ENCODE measurements around the gene PDZD2.

The PDZD2 gene

DNA sequence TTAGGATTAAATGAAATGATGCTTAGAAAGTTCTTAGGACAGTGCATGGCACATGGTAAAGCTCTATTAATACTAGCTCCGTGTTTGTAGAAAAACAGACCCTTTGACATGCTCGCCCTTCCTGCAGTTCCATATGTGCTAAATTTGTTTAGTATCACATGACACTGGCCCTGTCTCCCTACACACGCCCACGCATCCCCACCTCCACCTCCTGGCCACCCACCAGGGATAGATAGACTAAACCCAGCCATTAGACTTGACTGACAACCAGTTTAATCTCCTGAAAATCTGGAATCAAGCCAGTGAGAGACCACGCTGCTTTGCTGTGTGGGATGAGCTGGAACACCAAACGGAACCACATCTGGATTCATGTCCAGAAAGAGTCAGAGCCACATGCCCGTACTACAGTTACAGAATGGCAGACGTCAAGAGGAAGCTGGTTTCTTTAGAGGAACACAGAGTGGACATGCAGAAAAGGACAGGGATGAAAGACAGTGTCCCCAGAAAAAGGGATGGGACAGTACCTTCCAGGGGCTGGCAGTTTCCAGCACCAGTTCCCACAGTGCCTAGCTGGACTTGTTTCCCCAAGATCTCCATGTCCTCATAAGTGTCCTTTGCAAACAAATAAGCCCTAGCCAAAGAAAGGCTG lies 186.1 kb downstream of the PDZD2 start:
- no peak for DNase-seq (ENCODE audit: low spot score)

DNA sequence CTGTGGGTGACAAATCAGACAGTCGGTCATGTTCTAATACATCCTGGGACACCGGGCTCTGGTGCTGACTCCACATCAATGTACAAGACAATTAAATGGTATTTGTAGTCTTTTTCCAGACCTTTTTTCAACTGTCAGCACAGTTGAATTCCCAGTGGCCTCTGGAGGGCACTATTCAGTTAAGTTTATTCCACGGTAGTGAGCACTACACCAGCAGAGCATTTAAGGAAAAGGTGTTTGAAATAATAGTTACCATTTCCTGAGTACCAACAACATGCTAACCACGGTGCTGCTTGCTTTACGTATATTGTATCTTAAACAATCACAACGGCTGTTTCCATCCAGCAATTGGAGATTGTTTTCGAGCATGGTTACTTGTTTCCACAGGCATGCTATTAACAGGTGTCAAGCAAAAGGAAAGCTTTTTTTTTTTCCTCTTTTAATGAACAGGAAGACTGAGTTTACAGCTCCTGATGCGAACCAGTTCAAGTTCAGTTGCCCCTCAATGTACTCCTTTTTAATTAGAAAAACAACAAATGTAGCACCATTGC lies 186.7 kb downstream of the PDZD2 start:
- peak; percentile 61 for DNase-seq (ENCODE audit: low spot score)

DNA sequence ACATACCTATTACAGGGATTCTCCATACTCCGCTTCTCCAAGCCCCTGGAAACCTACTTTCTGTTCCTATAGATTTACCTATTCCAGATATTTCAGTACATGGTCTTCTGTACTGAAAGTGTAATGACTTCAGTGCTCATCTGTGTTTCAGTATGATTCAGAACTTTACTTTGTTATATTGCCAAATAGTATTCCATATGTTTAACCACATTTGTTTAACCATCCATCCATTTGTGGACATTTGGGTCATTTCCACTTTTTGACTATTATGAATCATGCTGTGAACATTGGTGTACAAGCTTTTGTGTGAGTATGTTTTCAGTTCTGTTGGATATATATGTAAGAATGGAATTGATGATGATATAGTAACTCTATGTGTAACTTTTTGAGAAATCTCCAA lies 188.9 kb downstream of the PDZD2 start:
- DNase-seq (ENCODE audit: low spot score): no peak

DNA sequence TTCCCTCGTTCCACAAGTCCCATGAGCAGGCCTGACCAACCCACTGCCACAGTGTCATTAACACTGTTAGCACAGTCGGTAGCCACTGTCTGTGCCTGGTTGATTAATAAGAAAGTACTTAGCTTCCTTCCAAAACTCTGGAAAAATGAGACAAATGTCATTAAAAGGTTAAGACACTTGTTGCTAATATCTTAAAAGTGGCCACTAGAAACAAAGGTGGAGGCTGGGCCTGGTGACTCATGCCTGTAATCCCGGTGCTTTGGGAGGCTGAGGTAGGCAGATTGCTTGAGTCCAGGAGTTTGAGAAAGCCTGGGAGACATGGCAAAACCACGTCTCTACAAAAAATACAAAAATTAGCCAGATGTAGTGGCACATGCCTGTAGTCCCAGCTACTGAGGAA lies 194.0 kb downstream of the PDZD2 start:
- DNase-seq (ENCODE audit: low spot score): no peak

DNA sequence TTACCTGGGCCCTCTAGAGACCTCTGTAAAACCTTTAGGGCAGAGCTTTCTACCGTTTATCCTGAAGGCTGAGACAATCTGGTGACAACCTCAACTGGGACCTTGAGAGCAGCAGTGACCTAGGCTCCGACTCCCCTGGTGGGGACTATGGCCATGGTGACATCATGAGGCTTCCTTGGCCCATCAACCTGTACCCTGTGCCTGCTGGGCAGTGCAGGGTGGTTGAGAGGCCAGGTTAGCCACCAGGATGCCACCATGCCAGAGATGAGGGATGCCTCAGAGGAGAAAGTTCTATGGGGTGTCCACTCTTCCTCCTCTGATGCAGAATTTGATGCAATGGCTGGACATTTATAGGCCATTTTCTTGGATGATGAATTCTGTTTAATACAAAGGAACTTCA lies 194.8 kb downstream of the PDZD2 start:
- no peak for DNase-seq (ENCODE audit: low spot score)

DNA sequence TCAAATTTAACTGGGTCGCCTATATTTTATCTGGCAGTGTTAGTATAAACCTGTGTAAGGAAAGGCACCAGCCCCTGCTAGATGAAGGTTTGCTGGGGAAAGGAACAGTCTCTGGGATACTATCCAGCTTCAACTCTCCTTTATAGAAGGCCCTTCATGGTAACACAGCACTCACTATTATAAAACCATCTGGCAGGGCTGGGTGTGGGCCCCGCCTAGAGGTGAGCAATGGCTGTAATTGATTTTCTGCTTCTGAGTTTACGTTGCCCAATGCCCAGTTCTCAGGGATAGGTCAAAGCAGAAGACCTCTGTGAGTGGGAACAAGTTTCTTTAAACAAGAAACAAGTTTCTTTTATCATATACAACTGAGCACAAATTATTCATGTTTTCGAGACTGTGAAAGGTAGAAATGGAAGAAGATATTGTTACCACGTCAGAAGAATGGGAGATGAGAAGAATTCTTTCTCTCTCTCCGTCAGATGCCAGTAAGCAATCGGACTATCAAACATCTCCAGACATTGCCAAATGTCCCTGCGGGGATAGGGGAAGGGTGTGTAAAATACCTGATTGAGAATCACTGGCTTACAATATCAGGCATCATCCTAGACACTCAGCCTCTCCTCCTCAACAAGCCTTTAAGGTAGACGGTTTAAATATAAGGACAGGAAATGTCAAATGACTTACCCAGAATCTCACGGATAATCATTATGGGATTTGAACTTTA lies 205.9 kb downstream of the PDZD2 start:
- no peak for DNase-seq (ENCODE audit: low spot score)

GRCh38 chr5:31845361-31845760 lies 206.4 kb downstream of the PDZD2 start:
- DNase-seq (ENCODE audit: low spot score): no peak

DNA sequence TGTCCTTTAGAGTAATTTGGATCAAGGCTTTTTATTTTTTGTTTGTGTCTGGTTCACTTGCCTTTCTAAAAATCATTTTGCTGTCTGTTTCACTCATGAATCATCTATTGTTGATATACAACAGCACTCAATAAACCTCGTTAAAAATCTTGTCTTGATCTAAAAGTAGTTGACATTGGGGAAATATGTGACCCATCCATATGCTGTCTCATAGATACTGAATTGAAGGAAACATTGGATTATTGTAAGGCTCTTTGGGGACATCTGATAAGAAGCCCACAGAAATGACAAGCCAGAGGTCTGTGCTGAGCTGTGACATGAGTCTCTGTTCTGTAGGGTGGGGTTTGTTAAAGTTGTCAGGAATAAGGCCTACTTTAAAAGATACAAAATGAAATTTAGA lies 208.0 kb downstream of the PDZD2 start:
- no peak for DNase-seq (ENCODE audit: low spot score)

DNA sequence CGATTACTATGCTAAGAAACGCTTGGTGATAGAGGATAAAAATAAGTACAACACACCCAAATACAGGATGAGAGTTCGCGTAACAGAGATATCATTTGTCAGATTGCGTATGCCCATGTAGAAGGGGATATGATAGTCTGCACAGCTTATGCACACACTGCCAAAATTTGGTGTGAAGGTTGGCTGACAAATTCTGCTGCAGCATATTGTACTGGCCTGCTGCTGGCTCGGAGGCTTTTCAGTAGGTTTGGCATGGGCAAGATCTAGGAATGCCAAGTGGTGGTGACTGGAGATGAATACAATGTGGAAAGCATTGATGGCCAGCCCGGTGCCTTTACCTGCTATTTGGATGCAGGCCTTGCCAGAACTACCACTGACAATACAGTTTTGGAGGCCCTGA lies 208.4 kb downstream of the PDZD2 start:
- DNase-seq (ENCODE audit: low spot score): no peak

DNA sequence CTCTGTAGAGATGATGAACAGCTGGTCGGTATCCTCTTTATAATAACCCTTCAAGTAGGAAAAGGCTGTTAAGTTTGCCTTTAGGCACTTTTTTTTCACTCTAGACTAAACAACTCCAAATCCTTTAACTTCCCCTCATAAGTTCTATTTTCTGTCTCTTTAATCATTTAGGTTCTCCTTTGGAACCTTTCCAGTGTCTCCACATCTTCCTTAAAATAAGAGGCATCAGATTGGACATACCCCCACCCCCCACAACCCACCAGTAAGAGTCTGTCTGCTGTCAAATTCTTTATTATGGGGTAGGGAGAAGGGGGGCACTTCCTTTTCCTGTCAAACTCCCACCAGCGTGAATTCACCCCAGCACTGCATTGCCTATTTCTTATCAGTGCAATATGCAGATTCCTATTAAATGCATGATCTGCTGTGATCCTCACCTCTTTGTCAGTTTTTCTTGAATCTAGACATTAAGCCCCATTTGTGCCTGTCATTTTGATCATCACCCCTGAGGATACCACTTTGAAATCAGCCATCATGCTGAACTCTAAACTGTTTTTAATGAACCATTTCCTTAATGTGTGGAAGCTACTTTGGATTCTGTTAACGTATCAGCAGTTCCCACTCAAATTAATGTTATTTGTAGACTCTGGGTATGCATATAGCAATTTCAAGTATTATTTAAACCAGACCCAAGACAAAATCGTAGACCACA lies 212.2 kb downstream of the PDZD2 start:
- no peak for DNase-seq (ENCODE audit: low spot score)

GRCh38 chr5:31853398-31854135 lies 214.6 kb downstream of the PDZD2 start:
- DNase-seq (ENCODE audit: low spot score): no peak

DNA sequence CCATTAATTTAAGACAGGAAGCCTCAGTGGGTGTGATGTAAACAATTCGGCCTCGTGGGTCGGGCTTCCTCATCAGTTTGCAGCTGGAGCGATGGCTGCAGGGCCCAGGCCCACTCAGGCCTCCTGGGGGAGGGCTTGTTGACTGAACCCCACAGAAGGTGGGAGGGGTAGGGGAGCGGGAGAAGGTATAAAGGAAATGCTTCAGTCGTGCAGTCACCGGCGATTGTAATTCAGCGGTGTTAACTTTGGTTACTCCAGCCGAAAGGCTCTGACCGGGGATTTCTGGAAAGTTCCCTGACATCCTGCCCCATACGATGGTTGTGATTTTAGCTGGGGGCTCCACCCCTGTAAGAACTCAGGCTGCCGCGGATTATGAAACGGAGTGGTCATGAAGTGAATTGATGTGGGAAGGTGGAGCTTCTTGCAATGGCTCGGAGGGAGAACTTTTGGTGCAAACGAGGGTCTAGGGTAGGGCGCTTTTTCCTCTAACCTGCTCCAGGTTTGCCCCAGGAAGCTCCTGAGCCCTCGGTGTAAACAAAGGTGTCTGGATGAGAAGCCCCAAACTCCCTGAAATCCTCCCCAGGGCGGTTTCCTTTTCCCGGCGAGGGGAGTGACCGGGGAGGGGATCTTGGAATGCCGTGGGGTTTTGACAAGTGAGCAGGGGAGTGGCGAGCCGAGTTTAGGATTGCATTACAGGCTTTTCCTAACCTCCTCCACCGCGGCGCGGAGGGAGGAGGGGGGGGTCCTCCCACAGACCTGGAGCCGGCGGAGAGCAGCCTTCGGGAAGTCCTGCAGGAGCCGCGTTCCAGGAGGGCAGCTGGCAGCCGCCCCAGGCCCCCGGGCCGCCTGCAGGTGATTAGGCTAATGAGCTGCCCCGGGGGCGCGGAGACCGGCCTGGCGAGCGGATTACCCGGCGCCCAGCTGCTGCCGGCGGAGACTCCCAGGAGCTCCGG lies 215.5 kb downstream of the PDZD2 start:
- DNase-seq (ENCODE audit: low spot score): peak; percentile 37

GRCh38 chr5:31855134-31856040 lies 216.5 kb downstream of the PDZD2 start:
- DNase-seq (ENCODE audit: low spot score): peak; percentile 18

DNA sequence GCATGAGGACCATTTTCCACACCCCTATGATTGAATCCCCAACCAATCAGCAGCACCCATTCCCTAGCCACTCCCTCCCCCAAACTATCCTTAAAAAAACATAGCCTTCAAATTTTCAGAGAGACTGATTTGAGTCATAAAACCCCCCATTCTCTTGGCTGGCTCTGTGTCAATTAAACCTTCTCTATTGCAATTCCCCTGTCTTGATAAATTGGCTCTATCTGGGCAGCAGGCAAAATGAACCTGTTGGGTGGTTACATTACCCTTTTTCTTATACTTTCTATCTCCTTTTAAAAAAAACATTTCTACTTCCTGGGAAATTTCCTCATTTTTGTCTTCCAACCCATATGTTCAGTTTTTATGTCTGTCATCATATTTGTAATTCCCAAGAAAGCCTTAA lies 220.2 kb downstream of the PDZD2 start:
- no peak for DNase-seq (ENCODE audit: low spot score)

- no peak for DNase-seq (ENCODE audit: low spot score)
Observed at GRCh38 chr5:31860278-31860677, 221.3 kb downstream of the PDZD2 start.

GRCh38 chr5:31860726-31861433 lies 221.9 kb downstream of the PDZD2 start:
- DNase-seq (ENCODE audit: low spot score): no peak

DNA sequence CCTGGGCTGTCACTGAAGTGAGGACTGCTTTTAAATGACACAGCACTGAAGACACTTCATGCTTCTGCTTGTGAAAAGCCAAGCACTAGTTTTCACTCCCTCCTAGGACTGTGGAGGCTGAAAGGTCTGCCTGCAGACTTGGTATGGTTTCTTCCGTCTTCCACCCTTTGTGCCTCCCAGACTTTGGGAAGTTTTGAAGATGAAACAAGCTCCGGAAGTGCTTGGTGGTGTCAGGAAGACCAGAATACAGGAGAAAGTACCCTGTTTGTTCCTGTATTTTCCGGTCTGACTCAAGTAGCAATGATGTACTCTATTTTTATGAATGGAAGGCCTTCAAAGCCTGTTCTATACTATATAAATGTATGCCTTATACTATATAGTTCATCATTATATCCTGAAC lies 222.7 kb downstream of the PDZD2 start:
- DNase-seq (ENCODE audit: low spot score): no peak

DNA sequence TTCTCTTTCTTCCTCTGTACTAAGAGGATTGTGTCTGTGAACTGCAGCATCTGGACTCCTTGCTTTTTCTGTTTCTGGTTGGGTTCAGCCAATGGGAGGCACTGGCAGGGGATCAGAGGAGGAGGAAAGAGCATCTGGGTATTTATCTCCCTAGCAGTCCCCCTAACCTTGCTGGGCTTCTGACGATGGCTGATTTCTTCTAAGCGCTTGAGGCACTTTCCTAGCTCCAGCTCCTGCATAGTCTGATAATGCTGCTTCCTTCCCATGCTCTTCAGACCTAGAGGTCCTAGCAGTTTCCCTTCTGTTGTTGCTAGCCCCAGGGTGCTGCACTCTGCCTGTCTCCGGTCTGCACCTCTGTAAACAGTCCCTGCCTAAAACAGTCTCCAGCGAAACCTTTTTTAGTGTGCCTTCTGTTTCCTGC lies 225.1 kb downstream of the PDZD2 start:
- no peak for DNase-seq (ENCODE audit: low spot score)

DNA sequence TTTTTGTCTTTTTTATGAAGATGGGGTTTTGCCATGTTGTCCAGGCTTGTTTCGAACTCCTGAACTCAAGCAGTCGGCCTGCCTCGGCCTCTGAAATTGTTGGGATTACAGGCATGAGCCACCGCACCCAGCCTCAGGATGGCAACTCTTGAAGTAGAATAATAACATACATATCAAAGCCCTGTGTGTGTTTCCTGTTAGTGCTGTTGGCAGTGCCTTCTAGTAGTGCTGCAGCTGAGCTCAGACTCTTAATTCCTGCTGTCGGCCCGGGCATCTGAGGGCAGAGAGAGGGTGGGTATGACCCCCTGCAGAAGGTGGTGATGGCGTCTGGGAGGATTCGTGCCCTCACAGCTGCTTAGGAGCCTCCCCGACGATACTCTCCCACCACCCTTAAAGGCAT lies 227.2 kb downstream of the PDZD2 start:
- DNase-seq (ENCODE audit: low spot score): no peak
